ENCODE data around the gene OXSR1.
A peak's percentile ranks its signal among the peaks of the same experiment; 100 is the strongest.
"Not testable (repeated sequence)": the region's sequence is repeated elsewhere in the genome, so short reads cannot be mapped to it uniquely, and the experiment has no call there.

The OXSR1 gene

GRCh38 chr3:38274864-38275649, 109.7 kb downstream of the OXSR1 start:
- no peak for DNase-seq

- DNase-seq = no peak
Measured at GRCh38 chr3:38275658-38276057, 110.3 kb downstream of the OXSR1 start.

GRCh38 chr3:38276081-38276916, 111.0 kb downstream of the OXSR1 start:
- DNase-seq = no peak

- no peak for DNase-seq
Measured at GRCh38 chr3:38276917-38277630, 111.7 kb downstream of the OXSR1 start.

GRCh38 chr3:38278841-38279240, 113.5 kb downstream of the OXSR1 start:
- no peak for DNase-seq

- DNase-seq = no peak
Measured at GRCh38 chr3:38281895-38282686, 116.8 kb downstream of the OXSR1 start, which contains the start of gene SLC22A14. TSS of gene SLC22A14 (plus strand) at chr3:38282294. CDS start at chr3:38306027, 23,733 bp downstream.

GRCh38 chr3:38283810-38284755, 118.7 kb downstream of the OXSR1 start:
- no peak for DNase-seq

- DNase-seq = no peak
Measured at GRCh38 chr3:38284756-38285150, 119.4 kb downstream of the OXSR1 start.

- not testable (repeated sequence) for DNase-seq
Measured at GRCh38 chr3:38289286-38290217, 124.2 kb downstream of the OXSR1 start.

GRCh38 chr3:38297053-38297452, 131.7 kb downstream of the OXSR1 start:
- not testable (repeated sequence) for DNase-seq

- DNase-seq = no peak
Measured at GRCh38 chr3:38297537-38297936, 132.2 kb downstream of the OXSR1 start.

- peak in 1 of 4 experiments; percentile 29 for DNase-seq
Measured at GRCh38 chr3:38297947-38298711, 132.8 kb downstream of the OXSR1 start.

All from suppressor macrophage (primary cell).